ENCODE results near the gene FUT7.

The FUT7 gene

GRCh38 chr9:137000177-137000930, 31.5 kb downstream of the FUT7 start:
- DNase-seq, result peak; percentile 70 to 77 (median 74)

- DNase-seq, result no peak
Observed at GRCh38 chr9:136997830-136998234, 34.1 kb downstream of the FUT7 start.

GRCh38 chr9:136997371-136997770, 34.5 kb downstream of the FUT7 start:
- no peak for DNase-seq

GRCh38 chr9:136996361-136997292, 35.3 kb downstream of the FUT7 start, which contains the start of gene CLIC3:
CLIC3 (minus strand) TSS chr9:136996568; CDS start chr9:136996543, 25 bp downstream.
- DNase-seq, result peak; percentile 23 to 55 (median 39)

DNA sequence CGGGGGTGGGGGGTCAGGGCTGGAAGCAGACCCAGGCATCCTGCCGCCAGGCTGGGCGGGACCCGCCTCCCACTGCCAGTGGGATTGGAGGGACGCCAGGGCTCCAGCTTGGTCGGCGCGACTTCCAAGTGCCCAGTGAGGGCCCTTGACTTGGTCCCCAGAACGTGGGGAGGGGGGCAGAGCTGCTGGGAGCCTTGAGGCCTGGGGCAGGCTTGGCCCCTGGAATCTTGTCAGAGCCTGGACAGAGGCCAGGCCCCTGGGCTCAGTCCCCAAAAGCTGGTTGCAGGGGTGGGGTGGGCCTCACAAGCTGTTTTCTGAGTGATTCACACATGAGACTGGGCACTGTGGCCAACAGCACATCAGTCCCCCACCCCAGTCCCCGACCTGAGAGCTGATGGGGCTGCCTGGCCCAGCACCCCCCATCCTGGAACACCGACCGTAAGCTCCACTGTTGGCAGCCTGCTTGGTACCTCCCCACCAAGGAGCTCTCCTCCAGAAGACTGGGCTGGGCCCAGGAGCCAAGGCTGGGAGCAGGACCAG, 36.0 kb downstream of the FUT7 start:
- no peak for DNase-seq

- no peak for DNase-seq
Observed at GRCh38 chr9:136995362-136995761, 36.5 kb downstream of the FUT7 start.

DNA sequence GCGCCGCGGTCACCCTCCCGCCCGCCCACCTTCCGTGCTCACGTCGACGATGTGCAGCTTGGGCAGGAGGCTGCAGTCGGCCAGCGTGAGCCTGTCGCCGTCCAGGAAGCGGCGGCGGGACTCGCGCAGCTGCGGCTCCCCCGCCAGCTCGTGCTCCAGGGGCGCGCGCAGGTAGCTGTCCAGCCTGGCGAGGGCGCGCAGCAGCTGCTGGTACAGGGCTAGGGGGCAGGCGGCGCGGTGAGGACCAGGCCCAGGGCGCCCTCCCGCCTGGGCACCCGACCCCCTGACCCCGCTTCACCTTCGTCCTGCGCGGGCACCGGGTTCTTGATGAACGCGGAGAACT, 37.0 kb downstream of the FUT7 start:
- DNase-seq, result no peak

DNA sequence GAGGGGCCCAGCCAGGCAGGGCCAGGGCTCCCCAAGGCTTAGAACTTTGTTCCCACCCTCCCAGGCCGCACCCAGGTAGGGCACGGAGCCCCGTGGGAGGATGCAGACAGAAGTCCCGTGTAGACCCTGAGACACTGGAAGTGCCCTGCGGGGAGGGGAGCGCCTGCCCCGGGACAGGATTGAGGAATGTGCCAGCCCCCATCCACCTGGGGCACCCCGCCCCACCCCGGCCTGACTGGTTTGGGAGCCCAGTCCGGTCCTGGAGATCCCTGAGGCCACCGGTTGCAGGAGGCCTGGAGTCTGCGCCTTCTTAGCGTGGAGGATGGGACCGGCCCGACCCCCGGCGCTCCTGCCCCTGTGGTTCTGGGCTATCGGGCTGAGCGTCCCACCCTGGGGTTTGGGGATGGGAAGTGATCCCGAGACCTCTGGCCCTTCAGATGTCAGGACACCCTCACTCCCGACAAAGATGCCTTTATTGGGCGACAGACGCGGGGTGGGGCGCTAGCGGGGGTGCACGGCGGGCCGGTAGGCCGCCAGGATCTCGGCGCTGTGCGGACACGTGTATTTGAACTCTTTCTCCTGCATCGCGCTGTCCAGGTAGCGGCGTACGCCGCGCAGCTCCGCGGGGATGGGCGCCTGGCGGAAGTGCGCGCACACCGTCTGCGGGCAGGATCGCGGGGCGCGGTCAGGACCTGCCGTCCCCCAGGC, 37.6 kb downstream of the FUT7 start:
- no peak for DNase-seq

- no peak for DNase-seq
Observed at GRCh38 chr9:136992819-136993369, 39.0 kb downstream of the FUT7 start.

DNA sequence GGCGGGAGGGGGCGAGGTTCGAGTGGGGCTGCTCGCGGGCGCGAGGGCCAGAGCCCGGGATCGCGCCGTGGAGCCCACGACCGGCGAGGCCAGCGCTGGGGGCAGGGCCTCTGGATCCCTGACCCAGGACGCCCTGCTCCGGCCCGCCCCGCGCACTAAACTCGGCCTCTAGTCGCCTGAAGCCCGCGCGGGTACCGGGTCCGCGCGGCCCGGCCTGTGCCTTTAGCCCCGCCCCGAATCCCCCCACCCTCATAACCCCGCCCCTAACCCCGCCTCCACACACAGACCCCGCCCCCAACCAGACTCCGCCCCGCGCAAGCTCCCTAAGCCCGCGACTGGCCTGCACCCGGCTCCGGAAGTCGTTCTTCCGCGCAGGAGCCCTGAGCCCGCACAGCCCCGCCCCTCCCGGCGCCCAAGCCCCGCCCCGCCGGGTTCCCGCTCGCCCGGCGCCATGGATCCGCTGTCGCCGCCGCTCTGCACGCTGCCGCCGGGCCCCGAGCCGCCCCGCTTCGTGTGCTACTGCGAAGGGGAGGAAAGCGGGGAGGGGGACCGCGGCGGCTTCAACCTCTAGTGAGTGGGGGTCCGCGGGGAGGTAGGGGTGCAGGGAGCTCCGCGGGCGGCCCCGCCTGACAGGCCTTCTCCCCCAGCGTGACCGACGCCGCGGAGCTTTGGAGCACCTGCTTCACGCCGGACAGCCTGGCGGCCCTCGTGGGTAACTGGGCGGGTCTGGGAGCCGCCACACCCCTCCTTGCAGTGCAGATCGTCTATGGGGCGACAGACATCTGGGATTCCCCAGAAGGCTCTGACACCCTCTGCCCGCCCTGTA, 39.7 kb downstream of the FUT7 start, which contains the start of gene PAXX:
PAXX (plus strand) TSS at position 430 of the 826 bp plus-strand sequence; CDS start at position 452, 22 bp downstream.
- DNase-seq, result peak; percentile 93 to 97 (median 96)

DNA sequence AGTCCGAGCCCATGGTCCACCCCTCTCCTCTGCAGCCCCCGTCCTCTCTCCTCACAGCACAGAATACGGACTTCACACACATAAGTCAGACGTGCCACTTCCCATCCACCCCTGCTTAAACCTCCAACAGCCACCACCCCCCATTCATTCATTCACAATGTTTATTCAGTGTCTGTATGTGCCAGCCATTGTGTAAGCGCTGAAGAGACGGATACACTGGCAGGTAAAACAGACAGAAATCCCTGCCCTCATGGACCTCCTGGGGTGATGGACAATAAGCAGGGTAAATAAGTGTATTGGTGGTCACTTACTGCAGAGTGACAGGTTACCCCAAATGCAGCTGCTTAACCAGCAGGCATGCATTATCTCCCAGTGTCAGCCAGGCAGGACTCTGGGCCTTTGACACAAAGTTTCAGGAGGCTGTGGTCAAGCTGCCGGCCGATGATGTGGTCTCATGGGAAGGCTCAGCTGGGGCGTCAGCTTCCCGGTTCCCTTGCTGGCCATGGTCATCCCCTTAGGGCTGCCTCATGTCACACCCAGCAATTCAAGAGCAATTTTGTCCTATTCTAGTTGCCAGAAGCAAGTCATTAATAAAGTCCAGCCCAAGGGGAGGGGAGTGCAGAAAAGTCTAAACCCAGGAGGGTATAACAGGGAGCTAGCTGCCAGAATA, 41.5 kb downstream of the FUT7 start:
- DNase-seq, result no peak

- no peak for DNase-seq
Observed at GRCh38 chr9:136988872-136989271, 43.0 kb downstream of the FUT7 start.

DNA sequence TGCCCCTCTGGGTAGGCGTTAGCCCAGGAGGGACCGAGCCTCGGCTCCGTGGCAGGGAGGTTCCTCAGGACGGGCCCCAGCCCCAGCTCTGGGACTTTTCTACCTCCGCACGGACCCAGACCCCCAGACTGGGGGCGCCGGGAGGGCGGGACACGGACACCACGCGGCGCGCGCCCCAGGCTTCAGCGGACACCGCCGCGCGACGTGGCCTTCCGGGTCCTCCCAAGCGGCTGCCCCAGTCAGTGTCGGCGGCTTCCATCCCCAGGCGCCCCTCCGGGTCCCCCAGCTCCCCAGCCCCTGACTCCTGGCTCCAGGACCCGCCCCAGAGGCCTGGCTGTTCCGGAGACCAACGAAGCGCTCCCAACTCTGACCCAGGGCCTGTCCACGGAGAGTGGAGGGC, 46.0 kb downstream of the FUT7 start:
- no peak for DNase-seq

DNA sequence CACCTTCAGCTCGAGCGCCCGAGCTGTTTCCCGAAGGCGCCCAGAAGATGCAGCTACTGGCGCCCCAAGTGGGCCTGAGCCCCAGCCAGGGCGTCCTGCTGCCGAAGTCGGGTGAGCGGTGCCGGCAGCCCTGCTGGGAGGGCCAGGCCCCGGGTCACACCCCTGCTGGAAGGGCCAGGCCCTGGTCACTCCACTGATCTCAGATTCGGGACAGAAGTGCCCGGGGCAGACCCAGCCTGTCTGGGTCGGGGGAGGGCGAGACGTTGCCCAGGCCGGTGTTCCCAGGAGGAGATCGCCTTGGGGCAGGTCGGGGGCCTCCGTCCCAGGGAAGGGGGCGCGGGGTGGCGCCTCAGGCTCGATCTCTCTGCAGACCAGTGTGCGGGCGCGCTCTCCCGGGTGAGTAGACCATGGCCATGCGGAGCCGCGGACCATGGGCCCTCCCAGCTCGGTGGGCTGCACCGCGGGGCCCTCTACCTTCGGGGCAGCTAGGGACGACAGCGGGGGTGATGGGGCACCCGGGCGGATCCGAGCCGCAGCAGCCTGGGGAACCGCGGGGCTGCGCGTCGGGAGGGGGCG, 46.8 kb downstream of the FUT7 start:
- peak in 1 of 3 donors; percentile 27 for DNase-seq

DNA sequence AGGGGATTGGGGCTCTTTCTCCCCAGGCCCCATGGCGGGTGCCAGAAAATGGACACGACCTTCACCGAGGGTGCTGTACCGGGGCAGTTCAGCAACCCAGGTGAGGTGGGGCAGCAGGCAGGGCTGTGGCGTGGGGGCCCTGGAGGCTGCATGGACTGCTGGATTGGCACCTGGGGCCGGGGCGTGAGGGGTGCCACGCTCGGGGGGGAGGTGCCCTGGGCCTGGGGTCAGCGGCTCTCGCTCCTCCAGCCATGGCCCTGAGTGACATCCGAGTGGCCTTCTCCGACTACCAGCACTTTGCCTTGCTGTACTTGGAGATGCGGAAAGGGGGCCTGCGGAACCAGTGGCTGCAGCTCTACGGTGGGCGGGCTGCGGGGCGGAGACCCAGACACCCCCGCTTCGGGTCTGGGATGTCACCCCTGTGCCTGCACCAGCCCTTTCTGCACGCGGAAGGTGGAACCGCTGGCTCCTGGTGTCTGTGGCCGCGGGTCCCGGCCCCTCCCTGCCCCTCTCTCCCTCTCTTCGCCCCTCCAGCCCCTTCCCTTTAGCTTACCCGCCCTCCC, 47.3 kb downstream of the FUT7 start:
- DNase-seq, result no peak

- DNase-seq, result no peak
Observed at GRCh38 chr9:136983656-136984314, 48.1 kb downstream of the FUT7 start.

- no peak for DNase-seq
Observed at GRCh38 chr9:136983167-136983566, 48.7 kb downstream of the FUT7 start.

GRCh38 chr9:136982232-136983051, 49.4 kb downstream of the FUT7 start, which contains the start of gene LCNL1:
LCNL1 (plus strand) TSS chr9:136982993; CDS start chr9:136983587, 594 bp downstream.
- no peak for DNase-seq
